ENCODE data around the gene GJC3.
"Not testable (repeated sequence)": the region's sequence is repeated elsewhere in the genome, so short reads cannot be mapped to it uniquely, and the experiment has no call there.

GJC3 gene

GRCh38 chr7:99953649-99954048 is 24.2 kb upstream of the GJC3 start:
- H3K27me3 ChIP-seq (replicated peaks; ENCODE audit: insufficient read depth, low read length), result peaks cover 27% of the 10 kb centered on the region
- H3F3A ChIP-seq (ENCODE audit: insufficient read depth, low read length), result no peaks in the 10 kb centered on the region
- H3K27ac ChIP-seq (ENCODE audit: low read length), result no peak overlapping the region
- H2AFZ ChIP-seq (ENCODE audit: low read length), result no peak overlapping the region
- H4K20me1 ChIP-seq (ENCODE audit: insufficient read depth, low read length), result no peaks in the 10 kb centered on the region
- no peaks in the 10 kb centered on the region for H3K36me3 ChIP-seq (replicated peaks; ENCODE audit: insufficient read depth, low read length)
- H3K79me2 ChIP-seq (ENCODE audit: low read length), result no peaks in the 10 kb centered on the region
- H3K9me3 ChIP-seq (replicated peaks; ENCODE audit: insufficient read depth, low read length), result no peaks in the 10 kb centered on the region
- H3K4me1 ChIP-seq (ENCODE audit: low read length), result peaks cover 7% of the 10 kb centered on the region
- no peak for DNase-seq
- H3K4me3 ChIP-seq (ENCODE audit: low read length), result no peak overlapping the region
- TF ChIP-seq CTCF (IDR thresholded peaks at IDR 0.05; ENCODE audit: low read length) (no peak), EZH2phosphoT487 (IDR thresholded peaks at IDR 0.05; ENCODE audit: low read length) (no peak), EZH2 (optimal IDR thresholded peaks at IDR 0.05; ENCODE audit: low read depth, low read length) (no peak)
- no peaks in the 10 kb centered on the region for H3K9me2 ChIP-seq (replicated peaks; ENCODE audit: insufficient read depth, low read length)
- H3K4me2 ChIP-seq (ENCODE audit: low read depth, low read length), result no peak overlapping the region
- no peak overlapping the region for H3K9ac ChIP-seq (ENCODE audit: low read length)

- H3K27ac ChIP-seq (ENCODE audit: low read length); H3K9me2 ChIP-seq (replicated peaks; ENCODE audit: insufficient read depth, low read length); H3K79me2 ChIP-seq (ENCODE audit: low read length); H3K4me3 ChIP-seq (ENCODE audit: low read length); DNase-seq; H3K9me3 ChIP-seq (replicated peaks; ENCODE audit: insufficient read depth, low read length); H3F3A ChIP-seq (ENCODE audit: insufficient read depth, low read length); H3K4me1 ChIP-seq (ENCODE audit: low read length); H3K4me2 ChIP-seq (ENCODE audit: low read depth, low read length); H2AFZ ChIP-seq (ENCODE audit: low read length); H3K9ac ChIP-seq (ENCODE audit: low read length); H3K36me3 ChIP-seq (replicated peaks; ENCODE audit: insufficient read depth, low read length); H4K20me1 ChIP-seq (ENCODE audit: insufficient read depth, low read length): not testable (repeated sequence)
- H3K27me3 ChIP-seq (replicated peaks; ENCODE audit: insufficient read depth, low read length), result peaks cover 17% of the 10 kb centered on the region
Observed at GRCh38 chr7:99952649-99953048, 23.2 kb upstream of the GJC3 start.

- not testable (repeated sequence) for H4K20me1 ChIP-seq (ENCODE audit: insufficient read depth, low read length); H3F3A ChIP-seq (ENCODE audit: insufficient read depth, low read length); H3K4me2 ChIP-seq (ENCODE audit: low read depth, low read length); H3K4me1 ChIP-seq (ENCODE audit: low read length); H3K27me3 ChIP-seq (replicated peaks; ENCODE audit: insufficient read depth, low read length); H3K4me3 ChIP-seq (ENCODE audit: low read length); H3K9me2 ChIP-seq (replicated peaks; ENCODE audit: insufficient read depth, low read length); H3K79me2 ChIP-seq (ENCODE audit: low read length); H3K27ac ChIP-seq (ENCODE audit: low read length); H2AFZ ChIP-seq (ENCODE audit: low read length); H3K9ac ChIP-seq (ENCODE audit: low read length); H3K36me3 ChIP-seq (replicated peaks; ENCODE audit: insufficient read depth, low read length); DNase-seq; H3K9me3 ChIP-seq (replicated peaks; ENCODE audit: insufficient read depth, low read length)
Observed at GRCh38 chr7:99950819-99951218, 21.4 kb upstream of the GJC3 start.

- no peak for DNase-seq
- Histone ChIP-seq H3K9ac (ENCODE audit: low read length) (no peak overlapping the region), H3K4me1 (ENCODE audit: low read length) (no peaks in the 10 kb centered on the region), H3K9me3 (replicated peaks; ENCODE audit: insufficient read depth, low read length) (no peaks in the 10 kb centered on the region), H3K79me2 (ENCODE audit: low read length) (no peaks in the 10 kb centered on the region), H3F3A (ENCODE audit: insufficient read depth, low read length) (no peaks in the 10 kb centered on the region), H3K9me2 (replicated peaks; ENCODE audit: insufficient read depth, low read length) (no peaks in the 10 kb centered on the region), H3K27ac (ENCODE audit: low read length) (no peak overlapping the region), H3K4me2 (ENCODE audit: low read depth, low read length) (no peak overlapping the region), H3K4me3 (ENCODE audit: low read length) (no peak overlapping the region), H4K20me1 (ENCODE audit: insufficient read depth, low read length) (no peaks in the 10 kb centered on the region), H2AFZ (ENCODE audit: low read length) (no peak overlapping the region), H3K27me3 (replicated peaks; ENCODE audit: insufficient read depth, low read length) (peaks cover 5% of the 10 kb centered on the region; the same call in 1 of the 2 replicates), H3K36me3 (replicated peaks; ENCODE audit: insufficient read depth, low read length) (no peaks in the 10 kb centered on the region)
- TF ChIP-seq EZH2 (optimal IDR thresholded peaks at IDR 0.05; ENCODE audit: low read depth, low read length) (no peak), CTCF (IDR thresholded peaks at IDR 0.05; ENCODE audit: low read length) (peak; percentile 36)
Observed at GRCh38 chr7:99949645-99950228, 20.3 kb upstream of the GJC3 start.
